ENCODE data around the gene COL20A1.

The COL20A1 gene

DNA sequence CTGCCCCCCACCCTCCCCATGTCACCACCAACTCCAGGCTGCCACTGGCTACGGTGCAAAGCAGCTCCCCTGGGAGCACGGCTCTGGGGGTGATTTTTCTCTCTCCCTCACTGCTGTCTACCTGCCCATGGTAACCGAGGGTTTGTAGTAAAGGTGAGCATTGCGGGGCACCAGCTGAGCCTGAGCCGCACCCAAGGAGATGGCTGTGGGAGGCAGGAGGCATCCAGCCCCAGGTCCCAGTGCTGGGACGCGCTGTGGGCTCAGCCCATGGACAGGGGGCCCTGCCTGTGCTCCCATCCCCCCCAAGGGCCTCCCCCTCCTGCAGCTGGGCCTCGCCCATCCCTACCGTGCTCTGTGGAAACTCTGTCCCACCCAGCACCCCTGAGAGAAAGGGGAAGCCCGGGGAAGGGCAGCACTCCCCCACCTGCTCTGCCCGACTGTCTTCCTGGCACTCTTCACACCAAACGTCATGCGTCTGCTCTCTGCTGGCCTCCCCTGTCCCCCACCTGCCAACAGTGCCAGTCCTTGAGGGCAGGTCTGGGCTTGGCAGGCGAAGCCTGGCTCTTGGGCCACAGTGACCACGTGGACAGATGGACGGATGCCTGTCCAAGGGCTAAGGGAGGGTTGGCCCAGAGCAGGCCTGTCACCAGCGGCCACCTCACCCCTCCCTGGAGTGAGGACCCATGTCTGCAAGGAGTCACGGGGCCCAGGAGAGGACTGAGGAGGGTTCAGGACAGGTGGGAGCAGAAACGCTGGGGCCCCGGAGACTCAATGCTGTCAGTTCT, 72.0 kb downstream of the COL20A1 start:
- no peak for DNase-seq

DNA sequence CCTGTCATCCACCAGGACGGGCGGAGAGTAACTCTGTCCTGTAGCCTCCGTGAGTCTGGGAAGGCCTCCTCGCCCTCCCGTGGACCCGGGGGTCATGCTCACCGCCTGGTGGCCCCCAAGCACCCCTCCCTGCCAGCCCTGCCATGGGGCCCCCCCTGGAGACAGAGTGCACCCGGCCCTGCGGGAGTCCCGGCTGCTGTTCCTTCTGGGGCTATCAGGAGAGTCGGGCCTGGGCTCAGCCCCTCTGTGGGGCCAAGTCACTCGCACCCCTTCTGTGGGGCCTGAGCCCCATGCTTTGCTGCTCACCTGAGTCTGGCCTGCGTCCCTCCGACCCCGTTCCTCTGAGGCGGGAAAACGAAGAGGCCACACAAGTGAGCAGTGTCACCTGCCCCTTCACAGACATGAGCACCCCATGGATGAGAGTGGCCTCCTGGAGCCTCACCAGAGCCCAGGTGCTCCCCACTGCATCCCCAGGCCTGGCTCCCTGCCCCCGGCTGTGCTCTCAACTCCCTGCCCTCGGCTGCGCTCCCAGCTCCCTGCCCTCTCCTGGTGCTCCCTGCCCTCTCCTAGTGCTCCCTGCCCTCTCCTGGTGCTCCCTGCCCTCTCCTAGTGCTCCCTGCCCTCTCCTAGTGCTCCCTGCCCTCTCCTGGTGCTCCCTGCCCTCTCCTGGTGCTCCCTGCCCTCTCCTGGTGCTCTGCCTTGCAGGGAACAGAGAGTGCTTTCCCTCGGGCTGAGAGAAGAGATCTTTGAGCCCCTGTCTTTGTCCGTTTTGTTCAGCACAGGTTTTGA, 72.8 kb downstream of the COL20A1 start:
- DNase-seq: no peak

DNA sequence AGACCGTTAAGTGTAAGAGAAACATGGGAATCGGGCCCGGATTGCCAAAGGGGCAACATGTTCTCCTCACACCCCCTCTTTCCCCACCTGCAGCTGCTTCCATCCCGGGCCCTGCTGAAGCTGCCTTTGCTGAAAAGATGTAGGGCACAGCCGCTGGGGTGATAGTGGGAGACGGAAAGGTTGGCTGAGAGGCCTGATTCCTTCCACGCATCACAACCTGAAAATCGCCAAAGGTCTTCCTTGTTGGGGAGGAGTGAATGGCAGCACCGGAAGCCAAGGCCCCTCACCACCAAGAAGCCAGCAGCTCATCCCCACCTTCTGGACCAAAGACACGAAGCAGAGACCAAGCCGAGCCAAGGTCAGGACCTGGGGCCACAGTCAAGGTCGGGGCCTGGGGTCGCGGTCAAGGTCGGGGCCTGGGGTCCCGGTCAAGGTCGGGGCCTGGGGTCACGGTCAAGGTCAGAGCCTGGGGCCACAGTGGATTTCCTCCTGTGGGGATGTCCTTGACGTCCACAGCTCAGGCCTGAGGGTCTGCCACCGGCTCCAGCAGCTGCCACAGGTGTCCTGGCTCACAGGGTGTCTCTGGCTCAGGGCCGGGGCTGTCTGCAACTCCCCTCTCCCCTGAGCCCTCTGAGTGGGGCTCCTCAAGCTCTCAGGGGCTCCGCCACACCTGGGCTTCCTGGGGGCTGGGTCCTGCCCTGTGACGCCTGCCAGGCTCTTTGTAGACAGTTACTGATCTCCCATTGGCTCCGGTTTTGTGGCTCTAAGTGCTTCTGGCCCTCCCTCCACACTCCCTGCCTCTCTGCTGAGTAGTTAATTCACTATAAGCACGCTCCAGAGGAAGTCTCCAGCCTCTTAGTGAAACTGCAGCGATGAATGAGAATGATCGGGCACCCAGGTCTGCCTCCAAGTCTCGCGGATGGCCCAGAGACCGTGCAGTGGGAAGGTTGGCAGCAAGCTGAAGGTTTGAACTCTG, 73.7 kb downstream of the COL20A1 start:
- DNase-seq: no peak

GRCh38 chr20:63367446-63368055, 74.6 kb downstream of the COL20A1 start:
- DNase-seq: no peak

DNA sequence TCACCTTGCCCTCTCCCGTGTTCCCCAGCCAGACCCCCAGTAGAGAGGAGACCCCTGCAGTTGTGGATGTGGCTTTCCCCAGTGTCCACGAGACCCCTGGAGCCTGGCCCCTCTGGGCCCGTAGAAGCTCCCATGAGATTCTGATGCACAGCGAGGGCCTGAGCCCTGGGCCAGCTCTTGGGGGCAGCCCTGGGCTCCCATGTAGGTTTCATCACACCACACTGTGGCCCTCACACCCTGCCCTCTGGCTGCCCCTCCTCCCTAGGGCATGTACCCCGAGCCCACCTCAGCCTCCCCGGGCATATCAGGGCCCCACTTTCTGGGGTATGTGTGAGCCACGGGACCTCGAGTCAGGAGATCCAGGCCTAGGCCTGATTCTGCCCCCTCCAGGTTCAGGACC, 75.2 kb downstream of the COL20A1 start:
- DNase-seq: no peak

- no peak for DNase-seq
Measured at GRCh38 chr20:63369024-63369530, 76.1 kb downstream of the COL20A1 start.

DNA sequence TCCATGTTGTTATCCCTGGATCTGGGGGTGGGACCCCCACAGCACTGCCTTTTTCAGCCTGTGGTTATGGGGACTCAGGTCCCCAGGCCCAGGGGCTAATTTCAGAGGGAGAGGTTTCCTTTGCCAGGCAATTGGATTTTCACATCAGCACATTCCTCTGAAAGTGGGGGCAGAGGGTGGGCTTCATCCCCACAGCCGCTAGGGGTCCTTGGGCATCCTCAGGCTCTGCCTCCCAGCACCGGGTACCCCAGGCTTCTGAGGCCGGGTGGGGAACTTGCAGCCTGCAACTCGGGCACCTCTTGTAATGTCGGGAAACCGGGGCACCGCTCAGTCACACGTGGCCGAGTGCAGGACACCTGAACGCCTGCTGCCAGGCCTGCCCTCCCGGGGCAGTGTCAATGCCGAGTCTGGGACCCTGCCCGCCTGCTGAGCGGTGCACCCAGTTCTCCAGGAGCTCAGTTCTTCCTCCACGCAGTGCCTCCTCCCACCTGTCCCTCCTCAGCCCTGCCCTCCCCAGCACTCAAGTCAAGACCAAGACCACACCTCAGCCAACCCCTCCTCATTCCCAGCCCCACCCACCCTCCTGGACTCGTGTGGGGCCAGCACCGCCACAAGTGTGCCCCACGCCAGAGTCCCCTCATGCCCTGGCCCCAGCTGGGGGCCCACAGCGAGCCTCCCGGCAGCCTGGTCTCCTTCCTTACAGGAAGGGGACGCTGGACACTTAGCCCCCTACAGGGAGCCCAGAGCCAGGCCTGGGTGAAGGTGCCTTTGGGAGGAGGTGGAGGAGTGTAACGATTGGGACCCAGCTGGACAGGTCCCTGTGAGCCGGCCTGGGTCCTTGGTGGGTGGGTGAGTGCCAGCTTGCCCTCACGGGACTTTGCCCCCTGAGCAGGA, 77.0 kb downstream of the COL20A1 start:
- no peak for DNase-seq

DNA sequence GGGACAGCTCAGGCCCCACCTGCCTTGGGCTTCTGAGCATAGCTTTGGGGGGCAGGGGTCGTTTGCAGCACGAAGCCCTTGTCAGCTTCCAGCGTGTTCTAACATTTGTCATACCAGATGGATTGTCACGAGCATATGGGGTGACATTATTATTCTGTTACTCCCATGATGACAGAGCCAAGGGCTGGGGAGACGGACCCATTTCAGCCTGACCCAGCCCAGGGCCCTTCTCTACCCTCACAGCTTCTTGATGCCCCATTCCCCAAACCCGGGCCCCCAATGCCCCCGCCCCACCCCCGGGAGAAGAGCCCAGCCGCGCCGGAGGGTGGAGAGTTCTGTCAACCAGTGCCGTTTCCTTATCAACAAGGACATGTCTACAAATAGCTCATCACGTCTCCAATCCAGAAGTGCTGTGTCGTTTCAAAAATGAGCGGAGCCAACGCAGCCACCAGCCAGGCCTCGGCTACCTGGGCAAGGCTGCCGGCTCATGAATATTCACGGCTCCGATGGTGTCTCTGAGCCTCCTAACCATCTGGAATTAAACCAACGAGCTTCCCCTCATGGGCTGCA, 77.7 kb downstream of the COL20A1 start:
- DNase-seq: no peak

GRCh38 chr20:63371291-63371865, 78.4 kb downstream of the COL20A1 start:
- no peak for DNase-seq

- DNase-seq: no peak
Measured at GRCh38 chr20:63372971-63373885, 80.2 kb downstream of the COL20A1 start.

DNA sequence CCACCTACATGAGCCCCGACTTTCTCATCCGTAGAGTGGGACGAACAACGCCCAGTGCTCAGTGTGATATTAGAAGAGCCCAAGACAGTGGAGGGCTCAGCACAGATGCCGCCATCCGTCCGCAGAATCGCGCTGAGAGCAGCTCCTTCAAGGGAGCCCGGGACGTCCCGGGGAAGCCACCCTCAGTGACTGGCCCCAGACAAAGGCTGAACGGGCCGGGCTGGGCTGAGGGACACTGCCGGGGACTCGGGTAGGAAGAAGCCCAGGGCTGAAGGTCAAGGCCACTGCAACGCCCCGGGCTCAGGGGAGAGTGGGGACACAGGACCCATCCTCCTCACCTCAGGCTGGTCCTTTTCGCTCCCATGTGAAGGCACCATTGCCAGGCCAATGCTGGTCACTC, 81.0 kb downstream of the COL20A1 start:
- DNase-seq: no peak

DNA sequence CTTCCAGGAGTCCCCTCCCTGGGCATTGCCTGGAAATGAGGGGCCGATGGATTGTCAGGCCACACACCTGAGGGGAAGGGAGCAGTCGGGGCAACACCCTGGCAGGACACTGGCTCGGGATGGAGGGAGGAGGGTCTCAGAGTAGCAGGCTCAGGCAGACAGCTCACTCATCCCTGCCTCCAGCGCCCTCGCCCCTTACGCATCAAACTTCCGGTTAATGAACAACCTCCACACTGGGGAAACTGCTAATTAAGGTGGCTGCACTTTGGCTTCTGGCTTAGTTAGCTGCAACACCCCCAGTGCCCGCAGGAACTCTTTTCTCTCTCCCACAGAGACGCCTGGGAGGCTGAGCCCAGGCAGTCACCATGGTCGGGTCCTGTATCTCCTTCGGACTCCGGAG, 81.5 kb downstream of the COL20A1 start:
- no peak for DNase-seq

- DNase-seq: no peak
Measured at GRCh38 chr20:63375438-63375837, 82.5 kb downstream of the COL20A1 start.

- no peak for DNase-seq
Measured at GRCh38 chr20:63376283-63377250, 83.6 kb downstream of the COL20A1 start.

DNA sequence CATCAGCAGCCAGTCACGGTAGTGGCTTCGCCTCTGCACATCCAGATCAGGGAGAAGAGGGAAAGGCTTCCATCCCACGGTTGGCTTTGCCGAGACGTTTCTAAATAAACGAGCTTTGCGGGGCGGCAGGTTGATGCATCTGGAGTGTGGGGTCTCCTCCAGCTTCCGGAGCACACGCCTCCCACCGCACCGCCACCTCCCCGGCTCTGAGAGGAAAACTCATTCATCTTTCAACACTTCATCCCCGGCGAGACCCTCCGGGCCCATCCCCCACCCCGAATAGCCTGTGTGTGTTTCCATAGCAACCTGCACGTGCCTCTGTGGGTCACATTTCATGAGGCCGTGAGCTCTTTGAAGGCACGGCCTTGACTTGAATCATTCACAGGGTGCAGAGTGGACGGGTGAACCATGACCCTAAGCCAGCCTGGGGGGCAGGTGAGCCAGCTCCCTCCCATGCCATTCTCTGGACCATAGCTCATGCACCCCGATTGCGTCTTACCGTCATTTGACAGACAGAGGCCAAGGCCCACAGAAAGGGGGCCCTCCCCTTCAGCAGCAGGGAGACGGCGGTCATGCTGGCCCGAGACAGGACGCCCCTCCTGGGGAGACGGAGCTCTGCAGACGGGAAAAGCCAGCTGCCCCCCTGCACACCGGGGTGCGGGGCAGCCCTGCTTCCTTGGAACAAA, 84.4 kb downstream of the COL20A1 start:
- no peak for DNase-seq

DNA sequence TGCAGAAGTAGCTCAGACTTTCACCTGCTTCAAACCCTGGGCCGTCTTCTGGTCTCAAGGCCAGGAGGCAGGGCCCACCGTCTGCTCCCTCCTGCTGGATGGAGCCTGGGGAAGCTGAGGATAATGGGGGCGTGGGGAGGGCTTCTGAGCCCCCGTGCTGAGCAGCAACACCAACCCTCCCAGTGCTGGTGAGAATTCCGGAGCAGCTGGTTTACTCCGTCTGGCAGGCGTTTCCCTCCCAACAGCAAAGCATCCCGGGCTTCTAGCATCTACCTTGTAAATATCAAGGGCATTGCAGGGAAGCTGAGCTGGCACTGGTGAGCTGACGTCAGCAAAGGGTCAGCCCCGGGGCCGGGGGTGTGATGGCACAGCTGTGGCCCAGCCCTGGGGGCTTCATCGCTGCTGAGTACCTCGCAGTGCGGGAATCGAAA, 85.0 kb downstream of the COL20A1 start:
- DNase-seq: no peak

GRCh38 chr20:63378626-63379025, 85.6 kb downstream of the COL20A1 start:
- DNase-seq: no peak

DNA sequence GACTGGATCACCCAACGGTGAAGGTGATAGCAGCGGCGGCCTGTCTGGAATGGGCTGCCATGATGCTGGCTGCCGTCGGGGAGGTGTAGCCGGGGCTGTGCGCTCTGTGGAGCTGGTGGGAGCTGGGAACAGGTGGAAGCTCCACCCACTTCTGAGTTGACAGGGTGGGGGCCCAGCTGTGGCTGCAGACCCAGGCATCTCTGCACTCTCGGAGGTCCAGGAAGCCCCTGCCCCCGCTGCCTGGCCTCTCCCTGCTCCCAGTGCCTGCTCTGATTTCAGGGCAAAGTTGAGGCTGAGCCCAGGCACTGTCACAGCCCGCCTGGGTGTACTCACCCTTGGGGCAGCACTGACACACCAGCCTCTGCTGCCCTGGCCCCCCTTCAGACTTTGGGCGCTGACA, 86.3 kb downstream of the COL20A1 start:
- no peak for DNase-seq
